Measurements from ENCODE around the gene NAV3.

The NAV3 gene

DNA sequence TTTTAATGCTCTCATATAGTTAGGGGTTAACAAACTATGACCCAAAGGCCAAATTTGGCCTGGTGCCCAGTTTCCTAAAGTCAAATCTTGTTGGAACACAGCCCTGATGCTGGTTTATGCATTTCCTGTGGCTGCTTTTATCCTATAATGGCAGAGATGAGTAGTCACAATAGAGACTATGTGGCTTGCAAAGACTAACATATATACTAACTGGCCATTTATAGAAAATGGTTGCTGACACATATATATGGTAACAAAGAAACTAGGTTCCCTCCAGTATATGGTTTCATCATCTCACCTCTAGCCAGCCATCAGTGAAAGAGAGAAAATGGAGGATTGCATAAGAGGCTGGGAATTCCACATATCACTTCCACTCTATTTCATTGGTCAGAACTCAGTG, 10.8 kb downstream of the NAV3 start:
- DNase-seq (ENCODE audit: low read depth, low spot score): no peak

GRCh38 chr12:77842430-77842829, 11.7 kb downstream of the NAV3 start:
- DNase-seq (ENCODE audit: low read depth, low spot score): no peak

DNA sequence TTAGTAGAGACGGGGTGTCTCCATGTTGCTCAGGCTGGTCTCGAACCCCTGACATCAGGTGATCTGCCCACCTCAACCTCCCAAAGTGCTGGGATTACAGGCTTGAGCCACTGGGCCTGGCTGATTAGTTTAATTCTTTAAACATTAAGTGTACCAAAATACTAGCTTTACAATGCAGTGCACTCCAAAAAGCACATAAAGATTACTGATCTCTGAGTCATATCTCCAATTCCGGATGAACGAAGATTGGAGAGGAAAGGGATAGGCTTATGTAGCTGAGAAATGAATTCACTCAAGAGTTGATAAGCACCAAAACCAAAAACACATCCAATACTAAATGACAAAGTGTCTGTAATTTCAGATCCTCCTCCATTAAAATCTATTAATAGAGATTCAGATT, 15.1 kb downstream of the NAV3 start:
- DNase-seq (ENCODE audit: low read depth, low spot score): peak; percentile 56

DNA sequence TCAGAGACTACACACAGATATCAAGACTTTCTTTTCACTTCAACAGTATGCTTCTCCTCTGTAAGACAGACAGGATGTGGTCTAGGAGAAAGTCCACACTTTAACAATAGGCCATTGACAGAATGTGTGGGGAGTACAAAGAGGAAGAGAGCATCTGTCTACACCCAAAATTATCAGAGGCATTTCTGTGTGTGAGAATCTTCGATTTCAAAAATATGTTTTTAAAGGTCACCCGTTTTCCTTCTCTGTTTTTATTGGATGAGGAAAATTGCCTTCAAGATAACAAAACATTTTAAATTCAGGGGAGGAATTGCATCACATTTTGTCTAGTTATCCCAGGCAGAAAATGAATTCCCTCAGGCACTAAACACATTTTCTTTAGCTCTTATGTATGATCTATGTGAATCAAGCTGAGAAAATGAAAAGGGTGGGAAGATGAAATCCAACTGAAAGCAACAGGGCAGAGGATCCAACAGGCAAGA, 16.4 kb downstream of the NAV3 start:
- DNase-seq (ENCODE audit: low read depth, low spot score): no peak

- DNase-seq (ENCODE audit: low read depth, low spot score): peak; percentile 75
Observed at GRCh38 chr12:77847680-77848431, 17.2 kb downstream of the NAV3 start.

- no peak for DNase-seq (ENCODE audit: low read depth, low spot score)
Observed at GRCh38 chr12:77850129-77850528, 19.4 kb downstream of the NAV3 start.

DNA sequence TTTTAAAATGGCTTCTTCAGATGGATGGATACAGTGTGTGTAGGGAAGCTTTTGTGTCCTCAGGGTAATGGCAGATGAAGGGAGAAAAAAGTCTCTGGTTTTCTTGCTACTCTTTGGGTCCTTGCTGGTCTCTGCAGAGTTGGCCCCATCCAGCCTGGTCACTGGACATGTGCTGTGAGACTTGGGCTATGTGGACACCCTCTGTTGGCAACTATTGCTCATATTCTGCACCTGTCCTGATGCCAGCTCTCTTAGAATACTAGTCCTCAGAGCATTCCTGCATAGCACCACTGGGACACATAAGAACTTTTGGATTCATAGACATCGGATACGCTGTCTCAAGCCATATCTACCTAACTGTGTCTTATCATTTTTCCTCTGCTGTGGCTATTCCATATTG, 20.0 kb downstream of the NAV3 start:
- DNase-seq (ENCODE audit: low read depth, low spot score): no peak

GRCh38 chr12:77855548-77855947, 24.9 kb downstream of the NAV3 start:
- no peak for DNase-seq (ENCODE audit: low read depth, low spot score)

GRCh38 chr12:77861317-77861716, 30.6 kb downstream of the NAV3 start:
- DNase-seq (ENCODE audit: low read depth, low spot score): no peak

DNA sequence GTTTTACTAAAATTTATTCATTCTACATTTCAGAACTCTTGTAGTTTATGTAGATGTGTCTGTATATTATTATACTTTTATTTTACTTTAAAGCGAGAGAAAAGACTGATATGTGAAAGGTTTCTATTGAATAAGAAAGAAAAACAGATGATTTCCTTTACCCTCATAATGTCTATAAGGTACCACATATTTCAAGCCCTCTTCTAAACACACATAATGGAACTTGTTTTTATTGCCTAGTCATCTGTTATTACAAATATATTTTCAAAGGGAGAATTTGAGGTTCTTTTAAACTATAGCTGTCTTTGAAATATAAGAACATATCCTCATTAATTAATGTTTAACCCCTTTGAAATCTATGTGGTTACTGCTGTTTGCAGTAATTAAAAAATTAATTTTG, 34.5 kb downstream of the NAV3 start:
- no peak for DNase-seq (ENCODE audit: low read depth, low spot score)

DNA sequence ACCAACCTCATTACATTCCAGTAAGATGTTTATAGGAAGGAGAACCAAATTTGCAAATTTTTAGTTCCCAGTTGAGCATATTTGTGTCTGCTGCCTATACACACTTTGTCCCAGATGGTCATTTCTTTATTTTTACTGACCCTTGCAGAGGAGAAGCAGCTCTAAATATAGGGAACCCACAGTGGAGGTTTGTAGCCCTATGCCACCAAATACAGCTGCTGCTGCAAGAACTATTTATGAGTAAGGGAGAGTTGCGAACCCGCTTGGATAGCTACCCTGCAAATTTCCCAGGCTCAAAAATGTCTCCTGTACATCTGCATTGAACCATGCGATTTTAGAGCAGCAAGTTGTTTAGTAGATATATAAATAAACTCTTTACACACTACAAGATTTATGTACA, 48.2 kb downstream of the NAV3 start:
- DNase-seq (ENCODE audit: low read depth, low spot score): no peak

- no peak for DNase-seq (ENCODE audit: low read depth, low spot score)
Observed at GRCh38 chr12:77882709-77883108, 52.0 kb downstream of the NAV3 start.

GRCh38 chr12:77888611-77889010, 57.9 kb downstream of the NAV3 start:
- DNase-seq (ENCODE audit: low read depth, low spot score): peak; percentile 59

- no peak for DNase-seq (ENCODE audit: low read depth, low spot score)
Observed at GRCh38 chr12:77891518-77892147, 60.9 kb downstream of the NAV3 start.

DNA sequence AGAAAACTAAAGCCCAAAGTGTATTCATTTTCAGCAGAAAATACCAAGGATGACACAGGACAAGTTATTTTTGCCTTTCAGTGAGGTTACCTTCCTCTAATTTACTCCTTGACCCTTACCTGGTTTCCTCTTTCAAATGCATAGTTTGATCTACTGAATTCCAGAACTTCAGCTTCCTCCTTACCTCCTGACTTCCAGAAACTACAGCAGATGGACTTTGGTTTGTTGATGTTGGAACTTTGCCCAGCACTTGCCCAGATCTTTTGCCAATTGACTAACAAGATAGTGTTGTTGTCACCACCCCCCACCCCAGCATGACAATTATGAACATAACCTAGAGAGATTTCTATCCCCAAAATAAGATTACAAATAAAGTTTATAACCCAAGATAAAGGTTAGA, 63.2 kb downstream of the NAV3 start:
- DNase-seq (ENCODE audit: low read depth, low spot score): peak; percentile 31

GRCh38 chr12:77894556-77894955, 63.9 kb downstream of the NAV3 start:
- DNase-seq (ENCODE audit: low read depth, low spot score): peak; percentile 2

DNA sequence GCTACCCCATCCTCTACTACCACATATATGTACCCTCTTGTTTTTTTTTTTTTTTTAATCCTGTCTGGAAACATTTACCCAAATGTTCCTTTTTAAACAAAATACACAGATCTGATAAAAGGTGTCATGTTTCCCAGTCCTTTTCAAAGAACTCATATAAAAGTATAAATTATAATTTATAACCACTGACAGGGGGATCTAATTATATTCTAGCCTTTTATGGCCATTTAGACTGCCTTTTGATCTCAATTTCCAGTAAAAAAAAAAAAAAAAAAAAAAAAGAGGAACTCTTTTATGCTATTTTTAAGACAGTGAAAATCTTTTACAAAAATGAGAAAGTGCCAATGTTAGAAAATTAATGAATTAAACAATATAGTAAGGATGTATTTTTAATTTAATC, 65.0 kb downstream of the NAV3 start:
- DNase-seq (ENCODE audit: low read depth, low spot score): no peak

- DNase-seq (ENCODE audit: low read depth, low spot score): no peak
Observed at GRCh38 chr12:77907936-77908335, 77.2 kb downstream of the NAV3 start.

DNA sequence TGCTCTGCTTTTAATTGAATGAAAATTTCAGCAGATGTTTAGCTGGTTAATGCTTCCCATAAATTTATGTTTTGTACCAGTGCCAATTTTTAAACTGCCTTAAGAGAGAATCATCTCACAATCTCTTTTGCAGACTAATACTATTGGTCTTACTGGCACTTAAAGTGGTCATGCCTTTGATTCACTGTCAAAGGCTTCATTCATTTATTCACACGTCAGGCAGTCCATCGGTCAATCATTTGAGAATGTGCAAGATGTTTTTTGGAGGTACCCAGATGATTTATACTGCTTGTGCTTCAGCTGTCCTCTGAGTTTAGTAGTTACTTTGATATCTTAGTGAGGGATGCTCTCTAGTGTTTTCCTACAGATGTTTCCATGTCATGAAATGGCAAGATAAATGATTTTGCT, 83.4 kb downstream of the NAV3 start:
- no peak for DNase-seq (ENCODE audit: low read depth, low spot score)

- DNase-seq (ENCODE audit: low read depth, low spot score): no peak
Observed at GRCh38 chr12:77915071-77915600, 84.4 kb downstream of the NAV3 start.

DNA sequence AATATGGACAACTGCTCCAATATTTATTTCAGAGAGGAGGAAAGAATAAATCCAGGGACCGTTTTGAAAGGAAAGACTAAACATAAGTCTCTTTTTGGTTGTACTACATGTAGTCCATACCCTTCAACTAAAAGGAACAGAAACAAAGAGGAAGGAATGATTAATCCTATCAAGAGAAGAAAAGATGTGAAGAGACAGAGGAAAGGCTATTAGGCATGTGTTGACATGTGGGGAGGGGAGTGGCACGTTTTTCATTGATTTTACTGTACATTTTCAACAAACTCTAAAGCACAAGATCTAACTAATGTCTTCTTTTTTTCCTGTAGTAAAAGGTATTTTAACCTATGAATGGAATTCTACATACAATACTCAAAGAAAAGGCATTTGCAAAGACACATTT, 85.6 kb downstream of the NAV3 start:
- no peak for DNase-seq (ENCODE audit: low read depth, low spot score)

- DNase-seq (ENCODE audit: low read depth, low spot score): no peak
Observed at GRCh38 chr12:77918046-77918445, 87.4 kb downstream of the NAV3 start.

DNA sequence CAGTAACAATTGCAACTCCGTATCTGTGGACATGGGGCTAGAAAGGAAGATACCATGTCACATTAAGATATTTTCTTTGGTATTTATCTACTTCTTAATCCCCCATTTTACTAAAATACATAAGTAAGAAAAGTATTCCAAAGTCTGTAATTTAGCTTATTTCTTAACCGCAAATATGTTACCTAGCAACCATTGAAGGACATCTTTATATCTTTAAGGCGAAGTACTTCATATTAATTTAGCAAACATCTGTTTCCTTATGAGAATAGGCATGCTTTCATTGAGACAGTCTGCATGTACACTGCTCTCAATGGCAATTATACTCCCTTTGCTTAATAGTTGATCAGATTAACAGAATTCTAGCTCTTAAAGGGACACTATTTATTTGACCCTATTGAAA, 88.8 kb downstream of the NAV3 start:
- DNase-seq (ENCODE audit: low read depth, low spot score): no peak

Data from astrocyte of the hippocampus (primary cell).